RWPE2 (cell line): Measurements from ENCODE around the gene ATF4.

Source experiments
- ATAC-seq: fragments of 200-7000 bp; cut with Tn5 transposase; 3 replicates; pipeline ENCODE4 v1.9.1; 2021; ENCODE audit warnings: low read depth
- DNase-seq: peaks from one replicate; pipeline ENCODE4 v3.0.0-alpha.2; 2020; ENCODE audit warnings: low spot score
- H3K27ac ChIP-seq: fragments of 450-650 bp; 2 replicates; pipeline ENCODE4 v1.5.1; 2017; ENCODE audit warnings: mild to moderate bottlenecking; ENCODE audit not compliant: poor library complexity, severe bottlenecking
- H3K27me3 ChIP-seq: fragments of 250-450 bp; sonication (Bioruptor Pico); 2 replicates; pipeline ENCODE4 v1.5.1; 2021; ENCODE audit warnings: mild to moderate bottlenecking, moderate library complexity; ENCODE audit not compliant: insufficient read depth, poor library complexity, severe bottlenecking
- H3K36me3 ChIP-seq: fragments of 250-450 bp; sonication (Bioruptor Pico); 2 replicates; pipeline ENCODE4 v1.5.1; 2020; ENCODE audit warnings: low read depth, mild to moderate bottlenecking, moderate library complexity
- H3K4me1 ChIP-seq: fragments of 250-450 bp; sonication (Bioruptor Pico); 2 replicates; pipeline ENCODE4 v1.5.1; 2021; ENCODE audit warnings: mild to moderate bottlenecking, moderate library complexity; ENCODE audit not compliant: insufficient read depth, poor library complexity, severe bottlenecking
- H3K4me3 ChIP-seq: fragments of 250-450 bp; sonication (Bioruptor Pico); 2 replicates; pipeline ENCODE4 v1.5.1; 2021; ENCODE audit warnings: mild to moderate bottlenecking, moderate library complexity; ENCODE audit not compliant: severe bottlenecking
- H3K9me3 ChIP-seq: fragments of 250-450 bp; sonication (Bioruptor Pico); 2 replicates; pipeline ENCODE4 v1.5.1; 2021; ENCODE audit warnings: mild to moderate bottlenecking, moderate library complexity; ENCODE audit not compliant: severe bottlenecking
- CTCF ChIP-seq: fragments of 450-650 bp; IDR thresholded peaks from one replicate; pipeline ENCODE4 v1.5.1; 2017; ENCODE audit warnings: mild to moderate bottlenecking, moderate library complexity; ENCODE audit not compliant: poor library complexity, severe bottlenecking

ATF4 gene

GRCh38 chr22:39530692-39531331, 10.4 kb downstream of the ATF4 start:
- Histone ChIP-seq H3K4me3 (no peak overlapping the region), H3K27ac (no peak overlapping the region)

GRCh38 chr22:39532215-39533073, 12.1 kb downstream of the ATF4 start, which contains the start of gene RPS19BP1:
TSS of gene RPS19BP1 (minus strand) at chr22:39532748. CDS start at chr22:39532738, 10 bp downstream.
- Histone ChIP-seq H3K4me1 (peaks cover 7% of the 10 kb centered on the region), H3K27me3 (no peaks in the 10 kb centered on the region)
- peak; percentile 78 for ATAC-seq

More at GRCh38 chr22:39530692-39531331, 10.4 kb downstream of the ATF4 start:
- peaks cover 39% of the 10 kb centered on the region for H3K36me3 ChIP-seq
- DNase-seq (no peak), ATAC-seq (no peak)
- peaks cover 8% of the 10 kb centered on the region for H3K4me1 ChIP-seq
- H3K9me3 ChIP-seq = no peaks in the 10 kb centered on the region
- TF ChIP-seq CTCF = peak; percentile 22
- H3K27me3 ChIP-seq = no peaks in the 10 kb centered on the region

GRCh38 chr22:39534092-39534506, 13.7 kb downstream of the ATF4 start:
- H3K4me3 ChIP-seq = no peak overlapping the region
- H3K9me3 ChIP-seq = no peaks in the 10 kb centered on the region
- ATAC-seq (no peak), DNase-seq (no peak)
- H3K27ac ChIP-seq = no peak overlapping the region
- peaks cover 5% of the 10 kb centered on the region for H3K4me1 ChIP-seq
- no peak for TF ChIP-seq CTCF
- no peaks in the 10 kb centered on the region for H3K27me3 ChIP-seq
- H3K36me3 ChIP-seq = peaks cover 26% of the 10 kb centered on the region

More at GRCh38 chr22:39532215-39533073, 12.1 kb downstream of the ATF4 start, which contains the start of gene RPS19BP1:
- TF ChIP-seq CTCF = no peak
- Histone ChIP-seq H3K4me3 (peak within 1 kb of the TSS; percentile 75), H3K9me3 (no peaks in the 10 kb centered on the region), H3K36me3 (peaks cover 39% of the 10 kb centered on the region), H3K27ac (peak within 1 kb of the TSS; percentile 62)
- DNase-seq = peak; percentile 99

GRCh38 chr22:39534591-39535356, 14.4 kb downstream of the ATF4 start:
- Histone ChIP-seq H3K4me3 (no peak overlapping the region), H3K27me3 (no peaks in the 10 kb centered on the region), H3K36me3 (peaks cover 21% of the 10 kb centered on the region), H3K27ac (no peak overlapping the region), H3K4me1 (peaks cover 3% of the 10 kb centered on the region), H3K9me3 (no peaks in the 10 kb centered on the region)
- DNase-seq (no peak), ATAC-seq (peak; percentile 47; the same call in 2 of the 3 replicates)
- TF ChIP-seq CTCF = peak; percentile 95
